ENCODE data around the gene OTUD5. TPM values are rescaled to one million over a fixed set of nuclear protein-coding genes. Genes with fewer than 3 reads are reported as not detected.

OTUD5 gene
- polyA plus RNA-seq, 3 donors = 8.4 to 75.0 (median 12.4) TPM

DNA sequence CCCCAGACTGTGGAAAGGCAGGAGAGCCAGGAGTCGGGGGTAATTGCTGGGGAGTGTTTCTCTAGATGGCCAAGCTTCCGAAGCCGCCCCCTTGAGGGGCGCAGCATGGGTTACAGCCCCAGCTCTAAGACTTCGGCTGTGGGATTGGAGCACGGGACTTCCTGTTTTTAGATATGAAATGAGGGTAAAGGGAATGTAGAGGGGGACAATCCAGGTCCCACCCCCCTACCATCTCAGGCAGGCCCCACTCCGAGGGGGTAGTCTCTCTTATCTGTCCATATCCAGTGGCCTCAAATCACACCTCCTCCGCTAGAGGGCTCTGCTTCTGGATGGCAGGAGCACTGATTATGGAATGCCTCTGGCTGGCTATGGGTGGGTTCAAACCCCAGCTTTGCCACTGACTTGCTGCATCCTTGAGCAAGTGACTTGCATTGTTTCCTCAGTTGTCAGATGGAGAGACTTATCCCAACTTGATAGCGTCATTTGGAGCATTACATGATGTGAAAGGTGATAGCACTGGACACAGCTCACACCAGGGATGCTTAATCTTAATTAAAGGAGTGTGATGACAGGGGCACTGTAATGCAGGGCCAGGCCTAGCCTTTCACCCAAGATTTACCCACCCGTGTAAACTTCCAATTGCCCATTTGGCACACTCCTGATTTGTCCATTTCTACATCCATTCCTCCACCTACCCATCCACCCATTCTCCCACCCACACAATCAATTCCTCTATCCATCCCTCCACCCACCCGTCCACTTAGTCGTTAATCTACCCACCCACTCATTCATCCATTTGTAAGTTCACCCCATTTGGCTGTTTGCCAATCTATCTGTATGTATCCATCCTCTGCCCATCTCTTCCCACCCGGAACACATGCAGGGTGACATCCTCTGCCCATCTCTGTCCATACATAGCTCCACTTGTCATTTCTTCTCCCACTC, 15.1 kb upstream of the OTUD5 start:
- TF ChIP-seq, protein P1, sequence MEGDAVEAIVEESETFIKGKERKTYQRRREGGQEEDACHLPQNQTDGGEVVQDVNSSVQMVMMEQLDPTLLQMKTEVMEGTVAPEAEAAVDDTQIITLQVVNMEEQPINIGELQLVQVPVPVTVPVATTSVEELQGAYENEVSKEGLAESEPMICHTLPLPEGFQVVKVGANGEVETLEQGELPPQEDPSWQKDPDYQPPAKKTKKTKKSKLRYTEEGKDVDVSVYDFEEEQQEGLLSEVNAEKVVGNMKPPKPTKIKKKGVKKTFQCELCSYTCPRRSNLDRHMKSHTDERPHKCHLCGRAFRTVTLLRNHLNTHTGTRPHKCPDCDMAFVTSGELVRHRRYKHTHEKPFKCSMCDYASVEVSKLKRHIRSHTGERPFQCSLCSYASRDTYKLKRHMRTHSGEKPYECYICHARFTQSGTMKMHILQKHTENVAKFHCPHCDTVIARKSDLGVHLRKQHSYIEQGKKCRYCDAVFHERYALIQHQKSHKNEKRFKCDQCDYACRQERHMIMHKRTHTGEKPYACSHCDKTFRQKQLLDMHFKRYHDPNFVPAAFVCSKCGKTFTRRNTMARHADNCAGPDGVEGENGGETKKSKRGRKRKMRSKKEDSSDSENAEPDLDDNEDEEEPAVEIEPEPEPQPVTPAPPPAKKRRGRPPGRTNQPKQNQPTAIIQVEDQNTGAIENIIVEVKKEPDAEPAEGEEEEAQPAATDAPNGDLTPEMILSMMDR (IDR thresholded peaks at IDR 0.05) = peak; percentile 61
- H3K27ac ChIP-seq (ENCODE audit: low read depth in 1 of 2, low read length in 2 of 2) = no peak overlapping the region
- Mint-ChIP-seq H3K4me3 (peak overlapping the region; percentile 39 to 43), H3K27ac (no peak overlapping the region), H3K27me3 (ENCODE audit: low read depth in 3 of 3) (peaks cover 2 to 19% (median 7%) of the 10 kb centered on the region in 3 donors), H3K4me1 (peaks cover 9% of the 10 kb centered on the region), H3K9me3 (no peaks in the 10 kb centered on the region), H3K36me3 (peaks cover 24 to 31% of the 10 kb centered on the region in 2 donors)
- peaks cover 10 to 11% of the 10 kb centered on the region in 2 donors for H3K4me1 ChIP-seq (ENCODE audit: control insufficient read depth in 1 of 2, insufficient read depth in 2 of 2, low read length in 2 of 2)
- no peak overlapping the region for H3K9ac ChIP-seq (ENCODE audit: insufficient read depth, low read length, poor library complexity, severe bottlenecking)
- H3K4me2 ChIP-seq (replicated peaks; ENCODE audit: extremely low read depth, low read length, poor library complexity, severe bottlenecking) = peak overlapping the region; percentile 14
- H3K4me3 ChIP-seq (replicated peaks in 1 of 3; ENCODE audit: low read depth in 2 of 3, low read length in 3 of 3) = peak overlapping the region in 1 of 3 experiments; percentile 14
- no peaks in the 10 kb centered on the region for H3K9me3 ChIP-seq (replicated peaks in 1 of 2; ENCODE audit: control insufficient read depth in 1 of 2, insufficient read depth in 1 of 2, low read length in 2 of 2)
- no peaks in the 10 kb centered on the region for H3K79me2 ChIP-seq (ENCODE audit: insufficient read depth, low read length)
- no peak overlapping the region for H2AFZ ChIP-seq (ENCODE audit: insufficient read depth, low read depth, low read length, poor library complexity, severe bottlenecking)
- DNase-seq = peak in 2 of 3 donors; percentile 25 to 30
- peaks cover 32 to 35% of the 10 kb centered on the region in 2 donors for H3K36me3 ChIP-seq (replicated peaks in 1 of 2; ENCODE audit: control insufficient read depth in 1 of 2, insufficient read depth in 2 of 2, low read length in 2 of 2)
- H3K27me3 ChIP-seq (ENCODE audit: control insufficient read depth in 2 of 2, insufficient read depth in 2 of 2, low read length in 2 of 2) = peaks cover 0 to 8% of the 10 kb centered on the region in 2 donors
- peaks cover 5% of the 10 kb centered on the region for H4K20me1 ChIP-seq (ENCODE audit: insufficient read depth, low read length)
- intact Hi-C loops (cut with micrococcal nuclease) = no loop called here
- 67% methylated on average over 2 of the region's 13 CpGs for WGBS (ENCODE audit: insufficient coverage)

DNA sequence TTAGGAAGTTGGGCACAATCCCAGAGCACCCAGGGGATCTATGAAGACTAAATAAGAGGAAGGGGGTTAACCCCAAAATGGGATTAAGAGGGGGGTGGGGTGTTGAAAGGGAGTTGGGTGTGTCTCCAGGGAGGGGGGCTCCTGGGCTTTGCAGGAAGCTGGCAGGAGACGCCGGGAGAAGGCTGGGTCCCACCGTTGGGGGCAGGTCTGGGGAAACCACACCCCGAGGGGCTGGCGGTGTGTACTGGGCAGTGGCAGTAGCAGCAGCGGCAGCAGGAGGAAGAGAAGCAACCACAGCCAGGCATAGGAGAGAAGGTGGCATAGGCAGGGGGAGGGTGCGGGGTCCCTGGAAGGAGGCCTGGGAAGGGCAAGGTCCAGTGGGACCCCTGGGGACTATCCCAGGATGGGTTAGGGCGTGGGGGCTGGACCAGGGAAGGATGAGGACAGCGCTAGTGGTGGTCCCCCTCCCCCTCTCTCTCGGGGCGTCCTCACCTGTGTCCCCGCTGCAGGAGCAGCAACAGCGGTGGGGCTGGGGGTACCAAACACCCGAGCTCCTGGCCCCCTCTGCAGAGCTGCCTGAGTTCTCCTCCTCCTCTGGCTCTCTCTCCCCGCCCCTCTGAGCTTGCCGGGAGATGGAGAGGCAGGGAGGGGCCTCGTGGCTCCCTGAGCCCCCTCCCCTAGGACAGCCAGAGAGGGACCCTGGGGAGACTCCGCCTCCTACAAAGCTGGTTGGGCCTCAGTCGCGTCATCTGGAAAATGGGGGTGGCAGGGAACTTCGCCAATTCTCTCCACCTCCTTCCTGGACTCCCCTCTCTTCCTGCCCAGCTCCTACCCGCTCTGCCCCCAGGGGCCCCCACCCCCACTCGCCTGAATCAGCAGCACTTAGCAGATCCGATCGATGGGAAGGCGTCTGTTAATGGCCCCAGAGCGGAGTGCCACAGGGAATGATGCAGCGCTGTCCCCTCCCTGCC, 14.1 kb upstream of the OTUD5 start, which contains the start of gene KCND1:
KCND1 (minus strand) TSS at position 596 of the 971 bp plus-strand sequence. CDS start 1,573 bp downstream, outside the sequence.
- no CpG with 5 or more reads among the region's 28 CpGs for WGBS (ENCODE audit: insufficient coverage)
- H3K4me1 ChIP-seq (ENCODE audit: control insufficient read depth in 1 of 2, insufficient read depth in 2 of 2, low read length in 2 of 2) = peaks cover 10 to 11% of the 10 kb centered on the region in 2 donors
- no peak for DNase-seq
- Mint-ChIP-seq H3K27me3 (ENCODE audit: low read depth in 3 of 3) (peaks cover 2 to 19% (median 7%) of the 10 kb centered on the region in 3 donors), H3K4me1 (peaks cover 9% of the 10 kb centered on the region), H3K9me3 (no peaks in the 10 kb centered on the region), H3K27ac (peak within 1 kb of the TSS in 3 of 7 donors; percentile 11 to 59 (median 50)), H3K36me3 (peaks cover 22 to 28% of the 10 kb centered on the region in 2 donors), H3K4me3 (peak within 1 kb of the TSS; percentile 39 to 43)
- peak within 1 kb of the TSS in 1 of 3 experiments; percentile 14 for H3K4me3 ChIP-seq (replicated peaks in 1 of 3; ENCODE audit: low read depth in 2 of 3, low read length in 3 of 3)
- no peak within 1 kb of the TSS for H3K9ac ChIP-seq (ENCODE audit: insufficient read depth, low read length, poor library complexity, severe bottlenecking)
- peaks cover 26 to 29% of the 10 kb centered on the region in 2 donors for H3K36me3 ChIP-seq (replicated peaks in 1 of 2; ENCODE audit: control insufficient read depth in 1 of 2, insufficient read depth in 2 of 2, low read length in 2 of 2)
- H3K27ac ChIP-seq (ENCODE audit: low read depth in 1 of 2, low read length in 2 of 2) = no peak within 1 kb of the TSS
- intact Hi-C loops (cut with micrococcal nuclease) = no loop called here
- H4K20me1 ChIP-seq (ENCODE audit: insufficient read depth, low read length) = peaks cover 5% of the 10 kb centered on the region
- no peak within 1 kb of the TSS for H2AFZ ChIP-seq (ENCODE audit: insufficient read depth, low read depth, low read length, poor library complexity, severe bottlenecking)
- H3K27me3 ChIP-seq (ENCODE audit: control insufficient read depth in 2 of 2, insufficient read depth in 2 of 2, low read length in 2 of 2) = peaks cover 0 to 8% of the 10 kb centered on the region in 2 donors
- H3K79me2 ChIP-seq (ENCODE audit: insufficient read depth, low read length) = no peaks in the 10 kb centered on the region
- H3K4me2 ChIP-seq (replicated peaks; ENCODE audit: extremely low read depth, low read length, poor library complexity, severe bottlenecking) = peak within 1 kb of the TSS; percentile 14
- TF ChIP-seq, protein P1 (IDR thresholded peaks at IDR 0.05) = no peak
- H3K9me3 ChIP-seq (replicated peaks in 1 of 2; ENCODE audit: control insufficient read depth in 1 of 2, insufficient read depth in 1 of 2, low read length in 2 of 2) = no peaks in the 10 kb centered on the region

All from CD14-positive monocyte (primary cell).